Measurements from ENCODE around the gene SHC4.

Gene SHC4

GRCh38 chr15:48966595-48967301, 3.0 kb upstream of the SHC4 start:
- DNase-seq: no peak

- DNase-seq: no peak
Observed at GRCh38 chr15:48965972-48966371, 2.3 kb upstream of the SHC4 start.

DNA sequence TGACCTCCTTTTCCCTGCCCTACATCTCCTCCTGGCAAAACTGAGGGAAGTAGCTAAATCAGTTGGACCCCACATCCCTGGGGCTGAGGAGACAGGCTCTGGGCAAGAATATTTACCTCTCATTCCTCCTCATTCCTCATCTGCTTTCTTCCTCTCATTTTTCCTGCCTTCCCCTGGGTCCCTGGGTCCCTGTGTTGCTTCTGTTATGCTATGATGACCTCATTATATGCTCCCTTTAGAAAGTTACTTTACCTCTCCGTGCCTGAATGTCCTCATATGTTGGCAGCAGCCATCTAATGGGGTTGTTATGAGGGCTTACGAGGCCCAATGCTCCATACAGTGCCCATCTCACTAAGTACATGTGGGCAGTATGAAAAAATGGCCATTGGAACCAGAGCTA, 1.2 kb upstream of the SHC4 start:
- no peak for DNase-seq

GRCh38 chr15:48962662-48963523, 826 bp downstream of the SHC4 start:
- no peak for DNase-seq

GRCh38 chr15:48955967-48956366, 7.8 kb downstream of the SHC4 start:
- DNase-seq: no peak

GRCh38 chr15:48955370-48955769, 8.3 kb downstream of the SHC4 start:
- DNase-seq: no peak

DNA sequence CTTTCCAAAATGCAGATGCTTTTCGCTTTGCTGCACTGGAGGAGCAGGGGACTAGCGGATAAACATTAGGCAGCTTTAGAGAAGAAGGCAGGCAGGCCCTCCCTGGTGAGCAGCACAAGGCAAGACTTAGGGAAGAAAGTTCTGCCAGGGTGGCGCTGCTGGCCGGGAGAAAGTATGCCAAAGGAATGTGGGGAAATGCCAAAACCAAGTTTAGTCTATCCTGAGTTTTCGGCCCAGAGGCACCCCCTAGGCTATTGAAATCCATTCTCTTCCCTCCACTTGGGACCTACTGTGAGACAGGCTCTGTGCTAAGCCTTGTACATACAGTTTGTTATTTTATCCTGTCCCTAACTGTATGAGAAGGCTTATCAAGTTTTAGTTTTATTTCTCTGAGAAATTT, 9.2 kb downstream of the SHC4 start:
- DNase-seq: no peak

GRCh38 chr15:48946840-48947187, 16.9 kb downstream of the SHC4 start:
- no peak for DNase-seq

GRCh38 chr15:48946074-48946839, 17.5 kb downstream of the SHC4 start:
- no peak for DNase-seq

- no peak for DNase-seq
Observed at GRCh38 chr15:48945386-48945785, 18.3 kb downstream of the SHC4 start.

GRCh38 chr15:48941904-48942303, 21.8 kb downstream of the SHC4 start:
- no peak for DNase-seq

DNA sequence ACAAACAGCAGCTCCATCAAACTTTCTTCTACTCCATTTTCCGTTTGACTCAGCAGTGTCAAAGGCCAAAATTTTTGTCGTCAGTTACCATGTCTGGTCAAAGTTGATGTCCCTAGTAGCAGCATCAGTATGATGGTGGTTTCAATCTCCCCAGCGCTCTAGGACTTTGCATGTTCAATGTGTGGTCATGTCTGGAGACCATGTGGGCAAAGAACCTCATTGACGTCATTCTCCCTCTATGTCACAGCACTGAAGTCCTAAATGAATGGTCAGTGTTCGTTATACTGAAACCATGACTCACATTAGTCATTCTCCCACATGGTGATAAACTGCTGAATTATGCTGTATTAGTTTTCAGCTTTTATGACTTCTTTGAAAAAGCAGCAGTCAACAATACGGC, 23.2 kb downstream of the SHC4 start:
- no peak for DNase-seq

GRCh38 chr15:48939648-48940047, 24.1 kb downstream of the SHC4 start:
- DNase-seq: no peak

DNA sequence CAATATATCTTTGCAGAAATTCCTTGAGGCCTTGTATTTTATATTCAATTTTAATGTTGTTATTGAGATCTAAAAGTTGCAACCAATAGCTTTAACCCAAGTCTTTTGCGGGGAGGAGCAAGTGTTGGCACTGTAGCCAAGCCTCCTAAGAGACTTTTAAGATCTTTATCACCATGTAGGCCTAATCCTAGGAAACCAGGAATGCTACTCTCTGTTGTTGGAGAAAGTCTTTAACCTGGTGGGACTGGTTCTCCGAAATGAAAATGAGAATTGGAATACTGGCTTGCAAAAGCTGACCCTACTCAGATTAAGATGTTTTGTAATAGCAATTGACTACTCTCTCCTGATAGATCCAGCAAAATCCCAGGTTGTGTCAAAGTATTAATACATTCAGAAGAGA, 25.8 kb downstream of the SHC4 start:
- DNase-seq: no peak

- no peak for DNase-seq
Observed at GRCh38 chr15:48936666-48937065, 27.1 kb downstream of the SHC4 start.

GRCh38 chr15:48935236-48935635, 28.5 kb downstream of the SHC4 start:
- no peak for DNase-seq

DNA sequence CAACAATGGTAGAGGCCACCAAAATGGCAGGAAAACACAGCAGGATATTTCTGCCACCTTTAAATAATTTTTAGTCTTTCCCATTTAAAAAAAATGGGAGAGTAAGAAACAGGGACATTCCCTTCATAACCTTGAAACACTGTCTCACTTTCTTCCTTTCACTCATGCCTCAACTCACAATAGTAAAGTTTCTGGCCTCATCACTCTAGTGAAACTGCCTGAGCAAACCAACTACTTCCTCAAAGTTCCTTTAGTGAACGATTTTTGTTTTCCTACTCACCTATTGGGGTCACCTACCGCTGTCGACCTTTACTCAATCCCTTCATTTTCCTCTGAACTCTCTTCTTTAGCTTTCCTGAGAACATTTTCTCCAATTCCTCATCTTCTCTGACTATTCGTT, 33.0 kb downstream of the SHC4 start:
- DNase-seq: no peak

DNA sequence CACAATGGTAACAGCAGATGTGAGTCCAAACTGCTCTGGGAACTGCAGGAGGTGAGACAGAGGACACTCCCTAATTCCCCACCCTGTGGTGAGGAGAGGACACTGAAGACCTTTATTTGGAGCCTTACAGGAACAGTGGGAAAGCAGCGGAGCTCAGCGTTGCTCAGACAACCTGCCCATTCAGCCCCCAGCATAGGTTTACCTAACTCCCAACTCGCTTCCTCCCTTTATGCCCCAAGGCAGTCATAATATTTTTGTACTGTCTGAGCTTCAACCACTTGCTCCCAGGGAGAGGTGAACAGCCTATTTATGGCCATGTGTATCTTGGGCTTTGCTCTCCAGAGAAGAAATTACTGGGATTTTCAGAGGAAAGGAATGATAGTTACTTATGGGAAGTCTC, 34.1 kb downstream of the SHC4 start:
- DNase-seq: no peak

- no peak for DNase-seq
Observed at GRCh38 chr15:48928877-48929538, 34.7 kb downstream of the SHC4 start.

DNA sequence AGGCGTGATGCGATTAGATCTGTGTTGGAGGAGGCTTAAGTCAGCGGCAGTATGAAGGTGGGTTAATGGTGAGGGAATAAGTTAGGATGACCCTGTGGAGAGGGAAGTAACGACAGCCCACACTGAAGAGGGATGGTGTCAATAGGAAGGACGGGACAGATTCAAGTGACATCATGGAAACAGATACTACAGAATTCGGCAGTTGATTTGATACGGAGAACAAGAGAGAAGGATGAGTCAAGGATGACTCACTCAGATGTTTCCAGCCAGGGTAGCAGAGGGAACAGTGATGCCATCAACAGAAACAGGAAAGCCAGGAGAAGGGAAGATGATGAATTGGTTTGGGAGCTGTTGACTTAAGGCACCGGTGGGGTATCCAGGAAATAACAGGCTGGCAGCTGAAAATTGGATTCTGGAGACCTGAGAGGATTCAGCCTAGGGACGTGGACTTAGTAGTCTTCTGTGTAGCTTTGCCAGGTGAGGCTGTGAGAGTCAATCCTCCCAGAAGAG, 38.0 kb downstream of the SHC4 start:
- DNase-seq: no peak

GRCh38 chr15:48924528-48925393, 39.0 kb downstream of the SHC4 start:
- DNase-seq: no peak

DNA sequence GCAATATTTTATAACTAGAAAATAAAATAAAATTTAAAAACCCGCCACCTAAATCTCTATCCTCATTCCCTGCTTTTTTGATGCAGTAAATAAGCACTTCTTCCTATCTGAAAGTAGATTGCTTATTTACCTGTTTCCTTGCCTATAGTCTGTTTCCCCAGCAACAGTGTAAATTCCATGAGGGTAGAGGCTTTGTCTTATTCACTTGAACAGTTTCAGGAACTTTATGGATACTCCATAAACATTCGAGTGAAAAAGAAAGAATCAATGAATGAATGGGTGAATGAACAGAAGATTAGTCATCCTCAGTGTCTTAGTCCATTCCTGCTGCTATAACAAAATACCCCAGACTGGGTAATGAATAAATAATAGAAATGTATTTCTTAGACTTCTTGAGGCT, 41.7 kb downstream of the SHC4 start:
- no peak for DNase-seq

All from NCI-H1105 (cell line).